ENCODE measurements around the gene ACTR6.

- no peak for TF ChIP-seq POLR2A (IDR thresholded peaks at IDR 0.05; ENCODE audit: low read length)
- no peak for TF ChIP-seq GATA1 (IDR thresholded peaks at IDR 0.05; ENCODE audit: low read depth, low read length)
Measured at GRCh38 chr12:100173111-100173510, 27.5 kb upstream of the ACTR6 start.
